GM19438 (cell line): ENCODE results near the gene MYB.
"Not testable (repeated sequence)": the region's sequence is repeated elsewhere in the genome, so short reads cannot be mapped to it uniquely, and the experiment has no call there.

Source experiments
- ATAC-seq: cut with Tn5 transposase; IDR thresholded peaks from one replicate; pipeline ENCODE4 v1.9.1; 2021; ENCODE audit warnings: low read depth; ENCODE audit not compliant: unreplicated experiment

The MYB gene

GRCh38 chr6:135180542-135181332 lies at the start of gene MYB:
MYB (plus strand) TSS chr6:135181308; CDS start chr6:135181514, 206 bp downstream.
- peak; percentile 37 for ATAC-seq

- no peak for ATAC-seq
Measured at GRCh38 chr6:135132776-135133175, 48.3 kb upstream of the MYB start.

GRCh38 chr6:135135835-135136234 lies 45.3 kb upstream of the MYB start:
- ATAC-seq = no peak

GRCh38 chr6:135137826-135138225 lies 43.3 kb upstream of the MYB start:
- no peak for ATAC-seq

- ATAC-seq = no peak
Measured at GRCh38 chr6:135141182-135141581, 39.9 kb upstream of the MYB start.

GRCh38 chr6:135141728-135142127 lies 39.4 kb upstream of the MYB start:
- peak; percentile 44 for ATAC-seq

GRCh38 chr6:135142232-135142631 lies 38.9 kb upstream of the MYB start:
- ATAC-seq = not testable (repeated sequence)

- no peak for ATAC-seq
Measured at GRCh38 chr6:135144673-135145062, 36.4 kb upstream of the MYB start.

GRCh38 chr6:135145063-135145800 lies 35.9 kb upstream of the MYB start:
- no peak for ATAC-seq

GRCh38 chr6:135146162-135146934 lies 34.8 kb upstream of the MYB start:
- ATAC-seq = no peak

GRCh38 chr6:135147637-135148592 lies 33.2 kb upstream of the MYB start:
- ATAC-seq = no peak

GRCh38 chr6:135148889-135149288 lies 32.2 kb upstream of the MYB start:
- no peak for ATAC-seq

GRCh38 chr6:135149376-135149775 lies 31.7 kb upstream of the MYB start:
- no peak for ATAC-seq

- not testable (repeated sequence) for ATAC-seq
Measured at GRCh38 chr6:135150481-135150880, 30.6 kb upstream of the MYB start.

GRCh38 chr6:135154125-135154524 lies 27.0 kb upstream of the MYB start:
- ATAC-seq = not testable (repeated sequence)

GRCh38 chr6:135158397-135158796 lies 22.7 kb upstream of the MYB start:
- no peak for ATAC-seq

- no peak for ATAC-seq
Measured at GRCh38 chr6:135159531-135159930, 21.6 kb upstream of the MYB start.

- no peak for ATAC-seq
Measured at GRCh38 chr6:135161411-135162395, 19.4 kb upstream of the MYB start.
